ENCODE results near the gene VIM.

The VIM gene

DNA sequence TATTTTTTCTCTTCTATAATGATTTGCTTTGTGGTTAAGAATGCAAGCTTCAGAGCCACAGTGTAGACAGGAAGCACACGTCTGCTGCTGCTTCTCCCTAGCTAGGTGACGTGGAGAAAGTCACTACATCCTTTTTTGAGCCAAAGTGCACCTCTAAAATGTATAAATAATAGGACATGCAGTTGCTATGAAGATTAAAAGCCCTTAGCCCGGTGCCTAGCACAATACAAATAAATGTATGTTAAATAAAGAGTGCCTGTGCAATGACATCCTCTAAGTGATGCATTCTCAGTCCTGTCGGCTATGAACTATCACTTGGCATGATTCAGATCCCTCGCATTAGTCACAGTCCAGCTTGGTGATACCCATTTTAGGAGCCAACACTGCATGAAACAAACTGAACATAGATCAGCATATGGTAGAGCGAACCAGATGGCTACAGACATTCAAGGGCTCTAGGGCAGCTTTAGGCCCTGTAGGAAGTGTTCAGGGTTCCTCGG is 21.8 kb upstream of the VIM start:
- TF ChIP-seq, protein P1, sequence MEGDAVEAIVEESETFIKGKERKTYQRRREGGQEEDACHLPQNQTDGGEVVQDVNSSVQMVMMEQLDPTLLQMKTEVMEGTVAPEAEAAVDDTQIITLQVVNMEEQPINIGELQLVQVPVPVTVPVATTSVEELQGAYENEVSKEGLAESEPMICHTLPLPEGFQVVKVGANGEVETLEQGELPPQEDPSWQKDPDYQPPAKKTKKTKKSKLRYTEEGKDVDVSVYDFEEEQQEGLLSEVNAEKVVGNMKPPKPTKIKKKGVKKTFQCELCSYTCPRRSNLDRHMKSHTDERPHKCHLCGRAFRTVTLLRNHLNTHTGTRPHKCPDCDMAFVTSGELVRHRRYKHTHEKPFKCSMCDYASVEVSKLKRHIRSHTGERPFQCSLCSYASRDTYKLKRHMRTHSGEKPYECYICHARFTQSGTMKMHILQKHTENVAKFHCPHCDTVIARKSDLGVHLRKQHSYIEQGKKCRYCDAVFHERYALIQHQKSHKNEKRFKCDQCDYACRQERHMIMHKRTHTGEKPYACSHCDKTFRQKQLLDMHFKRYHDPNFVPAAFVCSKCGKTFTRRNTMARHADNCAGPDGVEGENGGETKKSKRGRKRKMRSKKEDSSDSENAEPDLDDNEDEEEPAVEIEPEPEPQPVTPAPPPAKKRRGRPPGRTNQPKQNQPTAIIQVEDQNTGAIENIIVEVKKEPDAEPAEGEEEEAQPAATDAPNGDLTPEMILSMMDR (conservative IDR thresholded peaks at IDR 0.05; ENCODE audit: low read depth, low read length): no peak
- peak; percentile 56 for DNase-seq (ENCODE audit: low read depth)
- no peak overlapping the region for H3K4me3 ChIP-seq (ENCODE audit: low read depth, low read length)

DNA sequence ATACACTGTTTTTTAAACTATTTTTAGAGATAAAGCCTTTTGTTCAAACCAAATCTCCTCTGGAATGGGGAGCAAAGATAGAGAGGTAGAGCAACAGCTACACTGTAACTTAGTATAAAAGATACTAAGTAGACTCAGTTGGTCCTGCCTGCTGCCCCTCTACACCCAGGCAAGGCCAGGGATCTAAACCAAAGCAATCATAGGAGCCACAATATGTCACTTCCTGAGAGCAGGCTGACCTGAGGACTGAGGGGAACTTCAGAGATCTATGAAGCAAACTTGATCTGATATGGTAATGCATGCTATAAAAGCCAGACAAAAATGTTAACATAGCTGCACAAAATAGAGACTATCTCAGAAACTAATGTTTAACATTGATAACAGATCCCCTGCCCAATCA is 19.6 kb upstream of the VIM start:
- H3K4me3 ChIP-seq (ENCODE audit: low read depth, low read length): no peak overlapping the region
- DNase-seq (ENCODE audit: low read depth): no peak
- TF ChIP-seq, protein P1 (conservative IDR thresholded peaks at IDR 0.05; ENCODE audit: low read depth, low read length): no peak

DNA sequence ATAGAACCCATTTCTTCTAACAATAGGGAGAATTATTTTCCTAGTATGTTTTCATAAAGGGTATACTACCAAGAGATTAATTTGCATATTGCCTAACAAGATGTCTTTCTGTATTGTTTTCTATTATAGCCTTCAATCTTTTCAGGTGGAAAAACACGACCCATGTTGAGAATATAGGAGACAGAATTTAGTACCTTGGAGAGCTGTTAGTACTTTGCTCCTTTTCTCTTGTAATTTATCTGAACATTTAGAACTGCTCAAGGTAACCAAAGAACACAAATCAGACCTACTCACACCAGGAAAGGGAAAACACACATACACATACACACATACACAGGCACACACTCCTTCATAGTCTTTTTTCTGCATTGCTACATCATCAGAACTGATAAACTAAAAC is 18.7 kb upstream of the VIM start:
- no peak overlapping the region for H3K4me3 ChIP-seq (ENCODE audit: low read depth, low read length)
- TF ChIP-seq, protein P1 (conservative IDR thresholded peaks at IDR 0.05; ENCODE audit: low read depth, low read length): no peak
- DNase-seq (ENCODE audit: low read depth): no peak

DNA sequence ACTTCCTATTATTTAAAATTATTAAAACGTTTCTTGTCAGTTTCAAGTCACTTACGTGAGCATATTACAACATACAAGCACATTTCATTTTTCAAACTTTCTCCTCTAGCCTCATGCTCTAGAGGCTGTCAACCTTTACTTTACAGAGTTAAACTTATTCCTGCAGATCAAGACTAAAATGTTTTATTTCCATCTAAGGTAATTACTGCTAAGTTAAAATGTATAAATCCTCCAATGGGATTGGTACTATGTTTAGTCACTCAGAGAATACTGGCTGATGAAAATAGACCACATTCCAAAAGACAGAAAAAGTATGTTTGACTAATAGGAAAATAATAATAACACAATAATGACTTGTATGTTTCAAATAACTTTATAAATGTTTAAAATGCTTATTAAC is 18.2 kb upstream of the VIM start:
- no peak for DNase-seq (ENCODE audit: low read depth)
- TF ChIP-seq, protein P1 (conservative IDR thresholded peaks at IDR 0.05; ENCODE audit: low read depth, low read length): no peak
- H3K4me3 ChIP-seq (ENCODE audit: low read depth, low read length): no peak overlapping the region

DNA sequence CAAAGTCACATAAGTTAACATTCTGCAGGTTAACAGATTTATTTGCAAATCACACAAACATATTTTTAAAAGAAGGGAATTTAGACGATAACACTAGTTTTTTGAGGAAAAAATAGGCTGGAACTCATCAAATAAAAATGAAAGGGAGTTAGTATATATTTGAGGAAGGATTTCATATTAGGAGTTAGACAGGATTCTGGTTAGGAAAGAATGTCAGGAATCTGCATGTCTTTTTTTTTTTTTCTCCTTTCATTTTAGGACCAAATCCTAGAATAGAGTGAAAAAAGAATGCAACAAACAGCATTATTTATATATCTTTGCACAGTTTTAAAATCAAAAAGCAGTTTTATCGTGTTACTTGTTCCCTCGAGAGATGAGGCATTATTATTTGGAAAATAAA is 17.7 kb upstream of the VIM start:
- TF ChIP-seq, protein P1 (conservative IDR thresholded peaks at IDR 0.05; ENCODE audit: low read depth, low read length): no peak
- H3K4me3 ChIP-seq (ENCODE audit: low read depth, low read length): no peak overlapping the region
- DNase-seq (ENCODE audit: low read depth): no peak

DNA sequence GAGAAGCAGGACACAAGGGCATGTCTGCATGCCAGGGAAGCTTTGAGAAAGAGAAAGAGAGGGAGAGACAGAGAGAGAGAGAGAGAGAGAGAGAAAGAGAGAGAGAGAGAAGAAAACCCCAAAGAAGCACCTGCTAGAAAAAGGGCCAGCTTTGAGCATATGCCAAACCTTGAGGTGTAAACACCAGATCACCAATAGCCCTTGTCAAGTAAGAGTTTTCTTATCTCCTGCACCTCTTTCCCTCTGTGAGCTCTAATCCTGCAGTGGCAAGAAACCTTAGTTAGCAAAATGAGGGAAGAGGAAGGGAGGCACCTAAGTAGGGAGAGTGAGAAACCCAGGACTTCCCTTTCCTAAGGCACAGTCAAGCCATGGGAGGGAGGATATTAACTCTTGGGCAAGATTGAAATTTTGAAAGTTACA is 15.2 kb upstream of the VIM start:
- TF ChIP-seq, protein P1 (conservative IDR thresholded peaks at IDR 0.05; ENCODE audit: low read depth, low read length): no peak
- no peak for DNase-seq (ENCODE audit: low read depth)
- H3K4me3 ChIP-seq (ENCODE audit: low read depth, low read length): no peak overlapping the region

DNA sequence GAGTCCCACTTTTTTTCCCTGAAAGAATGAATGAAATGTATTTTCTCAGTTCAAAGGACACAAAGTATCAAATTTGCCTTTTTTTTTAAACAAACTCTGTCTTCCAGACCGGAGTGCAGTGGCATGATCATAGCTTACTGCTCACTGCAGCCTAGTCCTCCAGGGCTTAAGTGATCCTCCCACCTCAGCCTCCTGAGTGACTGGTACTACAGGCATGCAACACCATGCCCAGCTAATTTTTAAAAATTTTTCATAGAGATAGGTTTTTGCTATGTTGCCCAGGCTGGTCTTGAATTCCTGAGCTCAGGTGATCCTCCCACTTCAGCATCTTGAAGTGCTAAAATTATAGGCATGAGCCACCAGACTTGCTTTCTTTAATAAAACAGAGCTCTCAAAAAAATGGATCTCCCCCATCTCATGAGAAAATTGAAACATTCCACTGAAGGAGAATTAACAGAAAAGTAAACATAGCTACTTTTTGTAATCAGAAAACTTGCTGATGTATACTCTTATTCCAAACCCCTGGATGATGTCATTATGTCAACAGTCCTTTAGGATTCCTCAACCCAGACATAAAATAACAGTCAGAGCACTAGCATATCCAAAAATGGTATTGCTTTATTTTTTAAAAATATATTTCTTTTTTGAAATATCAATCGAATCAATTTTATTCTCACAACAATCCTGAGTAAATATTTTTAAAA is 14.2 kb upstream of the VIM start:
- TF ChIP-seq, protein P1 (conservative IDR thresholded peaks at IDR 0.05; ENCODE audit: low read depth, low read length): no peak
- H3K4me3 ChIP-seq (ENCODE audit: low read depth, low read length): no peak overlapping the region
- DNase-seq (ENCODE audit: low read depth): peak; percentile 67

All from choroid plexus epithelial cell (primary cell).